Astrocyte of the cerebellum (primary cell): ENCODE results near the gene AQP11.
"Not testable (repeated sequence)": the region's sequence is repeated elsewhere in the genome, so short reads cannot be mapped to it uniquely, and the experiment has no call there.

Source experiments
- DNase-seq: peaks from one replicate; pipeline ENCODE4 v3.0.0-alpha.2; 2011; ENCODE audit warnings: low read depth
- H3K4me3 ChIP-seq: 2 replicates; pipeline ENCODE4 v1.5.1; 2011; ENCODE audit warnings: mild to moderate bottlenecking, low read depth, low read length, moderate library complexity
- CTCF ChIP-seq: IDR thresholded peaks from 2 replicates; pipeline ENCODE4 v1.5.1; 2012; ENCODE audit warnings: low read length, low read depth, moderate library complexity, mild to moderate bottlenecking; ENCODE audit errors: missing control alignments
- in situ Hi-C: cut with HindIII; loops from 2 replicates; pipeline ENCODE4 v1.10.0; 2017; ENCODE audit warnings: low sequenced_read_pairs

The AQP11 gene

GRCh38 chr11:77589521-77590193, at the start of gene AQP11:
Gene AQP11 (plus strand): TSS chr11:77589953. CDS start chr11:77589993, 40 bp downstream.
- peak; percentile 53 for DNase-seq
- no peak for TF ChIP-seq CTCF
- in situ Hi-C loops, result no loop called here
- peak within 1 kb of the TSS; percentile 63 for H3K4me3 ChIP-seq

GRCh38 chr11:77542296-77542695, 47.5 kb upstream of the AQP11 start:
- in situ Hi-C loops, result no loop called here
- DNase-seq, result peak; percentile 5

GRCh38 chr11:77547047-77547836, 42.5 kb upstream of the AQP11 start:
- no peak overlapping the region for H3K4me3 ChIP-seq
- in situ Hi-C loops, result no loop called here
- TF ChIP-seq CTCF, result no peak
- no peak for DNase-seq

More at GRCh38 chr11:77542296-77542695, 47.5 kb upstream of the AQP11 start:
- no peak for TF ChIP-seq CTCF
- H3K4me3 ChIP-seq, result no peak overlapping the region

- in situ Hi-C loops, result no loop called here
- TF ChIP-seq CTCF, result peak; percentile 60
- H3K4me3 ChIP-seq, result no peak overlapping the region
- peak; percentile 59 for DNase-seq
Measured at GRCh38 chr11:77547863-77548551, 41.7 kb upstream of the AQP11 start.

- no peak for DNase-seq
- TF ChIP-seq CTCF, result no peak
- in situ Hi-C loops, result no loop called here
- H3K4me3 ChIP-seq, result no peak overlapping the region
Measured at GRCh38 chr11:77548552-77549445, 41.0 kb upstream of the AQP11 start.

- in situ Hi-C loops, result loop anchor here (10.0 kb wide), 1 partner anchor 347 kb away; no protein-coding TSS in a partner anchor
- H3K4me3 ChIP-seq, DNase-seq: not testable (repeated sequence)
Measured at GRCh38 chr11:77551426-77551825, 38.3 kb upstream of the AQP11 start.
